ENCODE measurements around the gene SH2D4B.

DNA sequence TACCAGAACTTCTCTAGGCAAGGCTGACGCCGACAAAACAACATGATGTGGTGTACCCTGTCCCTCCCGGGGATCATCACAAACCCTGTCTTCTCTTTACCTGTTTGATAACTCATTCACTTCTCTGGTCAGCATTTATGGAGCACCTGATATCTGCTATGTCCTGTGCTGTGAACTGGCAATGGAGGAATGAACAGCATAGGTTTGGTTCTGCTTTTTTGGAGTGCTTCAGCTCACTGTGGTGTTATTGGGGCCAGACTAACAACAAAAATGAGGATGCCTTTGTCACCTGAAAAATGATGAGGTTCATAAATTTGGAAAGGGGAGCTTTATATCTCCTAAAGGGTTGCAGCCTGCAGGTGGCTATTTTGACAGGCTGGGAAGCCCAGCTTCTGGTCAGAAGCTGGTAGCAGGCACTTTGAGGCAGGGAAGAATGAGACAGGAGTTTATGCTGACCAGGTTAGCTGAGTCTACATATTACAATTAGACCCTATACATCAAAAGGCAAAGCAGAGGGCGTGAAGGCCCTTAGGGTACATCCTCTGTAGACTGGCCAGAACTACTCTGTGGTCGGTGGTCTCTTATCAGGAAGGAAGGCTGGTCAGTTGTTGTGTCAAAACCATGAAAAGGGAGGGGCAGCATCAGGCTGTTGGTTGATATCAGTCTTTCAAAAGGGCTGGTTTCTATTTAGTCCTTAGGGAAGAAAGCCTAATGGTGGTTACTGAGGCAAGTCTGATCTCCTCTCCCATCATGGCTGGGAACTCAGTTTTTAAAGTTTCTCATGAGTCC, 42.3 kb downstream of the SH2D4B start:
- no peak for TF ChIP-seq POLR2AphosphoS5 (IDR thresholded peaks at IDR 0.05)
- no peak for TF ChIP-seq POLR2A (IDR thresholded peaks at IDR 0.05)

Data from breast epithelium (tissue), 3 donors.